ENCODE data around the gene ABCB8. TPM values are rescaled to one million over a fixed set of nuclear protein-coding genes. Genes with fewer than 3 reads are reported as not detected.

Gene ABCB8
- total and polyA plus RNA-seq, 9 of the 15 experiments (the other 6 are each of a cell fraction or from before 2014, with no cell fraction given) = 7.6 to 106 (median 36.3) TPM

DNA sequence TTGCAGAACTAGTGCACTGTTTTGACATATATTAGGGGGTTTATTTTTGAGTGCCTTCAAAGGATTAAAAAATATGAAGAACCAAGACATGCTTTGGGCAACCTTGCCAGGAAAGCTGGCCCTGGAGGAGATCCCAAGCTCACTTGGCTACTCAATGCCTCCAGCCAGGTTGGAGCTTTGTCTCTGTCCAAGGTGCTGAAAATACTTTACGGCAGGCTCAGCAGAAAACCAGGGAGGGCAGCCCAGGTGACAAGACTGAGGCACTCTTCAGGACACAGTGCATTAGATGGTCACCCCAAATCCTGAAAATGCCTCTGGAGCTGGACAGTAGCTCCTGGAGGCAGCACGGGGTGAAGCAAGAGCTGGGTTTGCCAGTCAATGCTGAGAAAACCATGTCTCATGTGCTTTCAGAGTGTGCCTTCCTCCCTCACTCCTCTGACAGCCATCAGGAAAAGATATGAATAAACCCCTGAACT is 44.3 kb upstream of the ABCB8 start (continued):
- no peak for TF ChIP-seq MGA (IDR thresholded peaks at IDR 0.05)
- TF ChIP-seq TBP (optimal IDR thresholded peaks at IDR 0.05; ENCODE audit: low read depth, low read length) = no peak
- TF ChIP-seq ZNF445 (CRISPR knock-in tag; IDR thresholded peaks at IDR 0.05; ENCODE audit: low read depth) = no peak
- no peak for TF ChIP-seq DIDO1 (tag; IDR thresholded peaks at IDR 0.05; ENCODE audit: low read depth)
- 0 out of 2 replicates have a peak, but pooled peaks have one; percentile 17 for TF ChIP-seq RB1 (IDR thresholded peaks at IDR 0.05; ENCODE audit: low read depth)
- no peak for TF ChIP-seq RBM15 (IDR thresholded peaks at IDR 0.05; ENCODE audit: insufficient read depth, low read length)
- TF ChIP-seq, protein P1, sequence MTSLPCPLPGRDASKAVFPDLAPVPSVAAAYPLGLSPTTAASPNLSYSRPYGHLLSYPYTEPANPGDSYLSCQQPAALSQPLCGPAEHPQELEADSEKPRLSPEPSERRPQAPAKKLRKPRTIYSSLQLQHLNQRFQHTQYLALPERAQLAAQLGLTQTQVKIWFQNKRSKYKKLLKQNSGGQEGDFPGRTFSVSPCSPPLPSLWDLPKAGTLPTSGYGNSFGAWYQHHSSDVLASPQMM (CRISPR knock-in tag; IDR thresholded peaks at IDR 0.05) = no peak
- peak; percentile 38; the same call in 1 of the 2 replicates for TF ChIP-seq E2F1 (CRISPR knock-in tag; IDR thresholded peaks at IDR 0.05)
- TF ChIP-seq KAT8 (IDR thresholded peaks at IDR 0.05; ENCODE audit: low read depth) = no peak
- no peak for TF ChIP-seq ELF1 (tag; IDR thresholded peaks at IDR 0.05)
- TF ChIP-seq, protein P2, sequence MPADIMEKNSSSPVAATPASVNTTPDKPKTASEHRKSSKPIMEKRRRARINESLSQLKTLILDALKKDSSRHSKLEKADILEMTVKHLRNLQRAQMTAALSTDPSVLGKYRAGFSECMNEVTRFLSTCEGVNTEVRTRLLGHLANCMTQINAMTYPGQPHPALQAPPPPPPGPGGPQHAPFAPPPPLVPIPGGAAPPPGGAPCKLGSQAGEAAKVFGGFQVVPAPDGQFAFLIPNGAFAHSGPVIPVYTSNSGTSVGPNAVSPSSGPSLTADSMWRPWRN (IDR thresholded peaks at IDR 0.05; ENCODE audit: low read depth) = no peak
- TF ChIP-seq GABPA (tag; conservative IDR thresholded peaks at IDR 0.05; ENCODE audit: low read depth) = no peak
- TF ChIP-seq SMAD2 (IDR thresholded peaks at IDR 0.05; ENCODE audit: low read depth, low read length) = no peak

Measured in K562 (cell line).